Measurements from ENCODE around the gene HKDC1.

DNA sequence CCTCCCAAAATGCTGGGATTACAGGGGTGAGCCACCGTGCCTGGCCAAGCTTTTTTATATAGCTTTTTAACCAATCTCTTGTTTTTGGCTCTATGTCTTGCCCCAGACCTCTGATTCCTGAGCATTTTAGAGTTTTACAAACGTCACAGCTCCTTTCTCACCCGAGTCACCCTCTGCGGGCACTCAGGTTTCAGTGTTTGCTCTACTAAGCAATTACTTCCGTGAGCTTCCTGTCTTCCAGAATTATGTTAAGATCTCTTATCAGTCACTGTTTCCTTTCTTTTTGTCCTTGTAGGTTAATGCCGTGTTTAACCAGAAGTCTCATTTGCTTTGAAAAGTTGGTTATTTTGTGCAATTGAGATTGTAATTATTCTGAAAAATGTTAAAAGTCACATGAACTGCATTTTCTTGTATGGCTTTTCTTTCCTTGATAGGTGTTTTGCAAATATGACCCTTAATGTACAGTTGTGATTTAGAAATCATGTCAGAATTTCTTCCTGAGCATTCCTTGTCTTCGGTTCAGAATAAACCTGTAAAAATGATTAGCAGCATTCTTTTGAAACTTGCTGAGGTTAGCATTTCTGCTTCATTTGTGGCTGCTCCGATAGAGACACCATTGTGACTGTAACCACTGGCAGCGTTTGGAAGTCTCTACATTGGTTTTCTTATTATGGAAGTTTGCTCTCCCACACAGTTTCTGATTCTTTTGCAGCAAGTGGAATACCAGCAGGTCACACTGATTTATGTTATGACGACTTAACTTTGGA, 4.5 kb upstream of the HKDC1 start:
- TF ChIP-seq POLR2AphosphoS5 (IDR thresholded peaks at IDR 0.05; ENCODE audit: low read depth) = no peak
- no peak for TF ChIP-seq CTCF (IDR thresholded peaks at IDR 0.05; ENCODE audit: insufficient read depth, low read length)

Data from HL-60 (cell line).